Stimulated activated CD8-positive, alpha-beta memory T cell treated with anti-CD3 and anti-CD28 coated beads, Interleukin-12 subunit alpha, Interleukin-12 subunit beta, amount 100 ng/mL, for 24 hours (primary cell): ENCODE data around the gene SH3RF3.
"Not testable (repeated sequence)": the region's sequence is repeated elsewhere in the genome, so short reads cannot be mapped to it uniquely, and the experiment has no call there.

Source experiments
- DNase-seq: peaks from one replicate; pipeline ENCODE4 v3.0.0-alpha.2; 2020; ENCODE audit errors: extremely low read depth

Gene SH3RF3

GRCh38 chr2:109157563-109158105 lies 28.6 kb downstream of the SH3RF3 start:
- no peak for DNase-seq

- no peak for DNase-seq
Observed at GRCh38 chr2:109158237-109158636, 29.2 kb downstream of the SH3RF3 start.

GRCh38 chr2:109159096-109159495 lies 30.1 kb downstream of the SH3RF3 start:
- DNase-seq: no peak

GRCh38 chr2:109160714-109161440 lies 31.9 kb downstream of the SH3RF3 start:
- DNase-seq: no peak

GRCh38 chr2:109162367-109162766 lies 33.4 kb downstream of the SH3RF3 start:
- DNase-seq: not testable (repeated sequence)

- no peak for DNase-seq
Observed at GRCh38 chr2:109162999-109163398, 34.0 kb downstream of the SH3RF3 start.

- DNase-seq: no peak
Observed at GRCh38 chr2:109164311-109164710, 35.3 kb downstream of the SH3RF3 start.

- DNase-seq: no peak
Observed at GRCh38 chr2:109164739-109165221, 35.8 kb downstream of the SH3RF3 start.

GRCh38 chr2:109166811-109167210 lies 37.8 kb downstream of the SH3RF3 start:
- no peak for DNase-seq

GRCh38 chr2:109168086-109168485 lies 39.1 kb downstream of the SH3RF3 start:
- DNase-seq: no peak

- DNase-seq: no peak
Observed at GRCh38 chr2:109168716-109169115, 39.7 kb downstream of the SH3RF3 start.

GRCh38 chr2:109170645-109171044 lies 41.6 kb downstream of the SH3RF3 start:
- DNase-seq: no peak

GRCh38 chr2:109171444-109172334 lies 42.7 kb downstream of the SH3RF3 start:
- DNase-seq: no peak

GRCh38 chr2:109172556-109173105 lies 43.6 kb downstream of the SH3RF3 start:
- DNase-seq: no peak

GRCh38 chr2:109173311-109174171 lies 44.5 kb downstream of the SH3RF3 start:
- no peak for DNase-seq

- DNase-seq: no peak
Observed at GRCh38 chr2:109174214-109174613, 45.2 kb downstream of the SH3RF3 start.

- DNase-seq: no peak
Observed at GRCh38 chr2:109174626-109175349, 45.8 kb downstream of the SH3RF3 start.

GRCh38 chr2:109175350-109175678 lies 46.3 kb downstream of the SH3RF3 start:
- no peak for DNase-seq

- DNase-seq: no peak
Observed at GRCh38 chr2:109176928-109177327, 47.9 kb downstream of the SH3RF3 start.

- no peak for DNase-seq
Observed at GRCh38 chr2:109177635-109178034, 48.6 kb downstream of the SH3RF3 start.

GRCh38 chr2:109178968-109179367 lies 50.0 kb downstream of the SH3RF3 start:
- no peak for DNase-seq
